Medulla oblongata (tissue), 1 donor: ENCODE results near the gene GARIN5A.

ENCODE experiments used
- DNase-seq: peaks from one replicate; pipeline ENCODE4 v3.0.0-alpha.2; 2015; ENCODE audit errors: extremely low spot score

The GARIN5A gene

GRCh38 chr19:50433201-50434180 lies 43.2 kb downstream of the GARIN5A start:
- no peak for DNase-seq

GRCh38 chr19:50432221-50433028 lies 44.2 kb downstream of the GARIN5A start, which contains the start of gene MYBPC2:
TSS of gene MYBPC2 (plus strand) at chr19:50432892. CDS start at chr19:50432954, 62 bp downstream.
- no peak for DNase-seq

DNA sequence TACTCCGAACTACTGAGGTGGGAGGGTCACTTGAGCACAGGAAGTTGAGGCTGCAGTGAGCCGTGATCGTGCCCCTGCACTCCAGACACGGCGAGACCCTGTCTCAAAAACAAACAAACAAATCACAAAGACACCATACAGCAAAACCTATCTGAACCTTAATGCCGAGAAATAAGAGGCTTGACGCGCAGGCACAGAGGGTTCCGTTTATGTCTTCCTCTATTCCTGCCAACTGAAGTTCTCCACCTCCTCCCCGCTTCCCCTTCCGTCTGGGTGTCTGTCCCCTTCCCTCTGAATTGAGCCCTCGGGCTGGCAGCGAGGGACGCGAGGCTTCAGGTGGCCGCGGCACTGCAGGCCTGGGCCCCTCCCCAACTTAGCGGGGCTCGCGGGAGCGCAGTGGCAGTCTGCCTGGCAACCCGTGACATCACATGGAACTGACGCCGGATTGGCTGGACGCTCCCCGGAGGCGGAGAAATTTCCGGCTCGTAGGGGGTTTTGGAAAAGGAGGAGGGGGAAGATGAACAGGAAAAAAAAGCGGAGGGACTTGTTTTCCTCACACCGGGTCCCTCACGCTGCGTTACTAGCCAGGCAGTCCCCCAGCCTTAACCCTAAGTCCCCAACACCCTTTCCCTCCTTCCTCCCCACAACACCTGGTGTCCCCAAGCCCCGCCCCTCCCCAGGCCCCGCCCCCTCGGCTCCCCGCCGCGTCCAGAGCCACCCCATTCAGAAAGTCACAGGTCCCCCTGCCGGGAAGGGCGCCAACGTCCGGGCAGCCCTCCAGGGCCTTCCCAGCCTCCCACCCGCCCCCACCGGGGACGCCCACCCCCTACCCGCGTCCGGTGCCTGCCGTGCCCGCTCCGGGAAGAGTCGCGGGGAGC lies 45.1 kb downstream of the GARIN5A start:
- DNase-seq: peak; percentile 87

GRCh38 chr19:50430888-50431342 lies 45.7 kb downstream of the GARIN5A start:
- no peak for DNase-seq

GRCh38 chr19:50428772-50429463 lies 47.7 kb downstream of the GARIN5A start:
- DNase-seq: no peak

GRCh38 chr19:50427997-50428425 lies 48.6 kb downstream of the GARIN5A start:
- DNase-seq: peak; percentile 80

GRCh38 chr19:50427318-50427925 lies 49.2 kb downstream of the GARIN5A start:
- DNase-seq: no peak

- DNase-seq: no peak
These were observed 51.1 kb downstream of the GARIN5A start for GRCh38 chr19:50425581-50425980.

GRCh38 chr19:50423279-50424113 lies 53.2 kb downstream of the GARIN5A start:
- no peak for DNase-seq

GRCh38 chr19:50422397-50423278 lies 54.0 kb downstream of the GARIN5A start:
- no peak for DNase-seq

DNA sequence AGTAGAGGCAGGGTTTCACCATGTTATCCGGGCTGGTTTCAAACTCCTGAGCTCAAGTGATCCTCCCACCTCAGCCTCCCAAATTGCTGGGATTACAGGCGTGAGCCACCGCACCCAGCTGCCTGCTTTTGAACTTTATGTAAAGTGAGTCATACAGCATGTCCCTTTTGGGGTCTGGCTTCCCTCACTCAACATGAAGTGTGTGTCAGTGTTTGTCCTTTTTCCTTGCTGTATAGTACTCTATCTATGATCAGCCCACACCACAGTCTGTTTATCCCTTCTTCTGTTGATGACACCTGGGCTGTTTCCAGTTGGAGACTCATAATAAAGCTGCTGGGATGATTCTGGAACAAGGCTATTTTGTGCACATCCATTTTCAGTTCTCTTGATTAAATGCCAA lies 55.8 kb downstream of the GARIN5A start:
- no peak for DNase-seq

GRCh38 chr19:50420127-50420526 lies 56.5 kb downstream of the GARIN5A start:
- no peak for DNase-seq

- DNase-seq: no peak
These were observed 57.0 kb downstream of the GARIN5A start for GRCh38 chr19:50419580-50420035.

DNA sequence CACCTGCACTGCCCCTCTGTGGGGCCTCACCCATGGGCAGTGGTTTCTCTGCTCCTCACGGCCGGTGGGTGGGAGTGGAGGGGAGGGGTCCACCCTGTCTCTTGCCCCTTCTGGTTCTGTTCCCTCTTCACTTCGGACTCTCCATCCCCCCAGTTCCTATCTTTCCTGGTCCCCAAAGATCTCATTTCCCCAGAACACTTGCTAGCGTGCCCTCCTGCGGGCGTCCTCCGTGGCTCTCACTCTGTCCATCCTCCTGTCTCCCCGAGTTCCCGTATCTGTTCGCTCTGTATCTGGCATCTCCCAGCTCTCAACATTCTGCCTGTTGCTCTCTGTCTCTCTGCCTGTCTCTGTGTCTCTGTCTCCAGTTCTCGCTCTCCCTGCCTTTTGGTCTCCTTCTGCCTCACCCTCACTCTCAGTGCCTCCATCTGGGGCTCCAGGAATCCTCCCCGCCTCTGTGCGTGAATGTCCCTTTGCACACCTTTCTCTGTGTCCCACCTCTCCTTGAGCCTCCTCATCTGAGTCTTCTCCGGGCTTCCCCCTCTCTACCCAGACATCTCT lies 57.5 kb downstream of the GARIN5A start:
- DNase-seq: no peak

DNA sequence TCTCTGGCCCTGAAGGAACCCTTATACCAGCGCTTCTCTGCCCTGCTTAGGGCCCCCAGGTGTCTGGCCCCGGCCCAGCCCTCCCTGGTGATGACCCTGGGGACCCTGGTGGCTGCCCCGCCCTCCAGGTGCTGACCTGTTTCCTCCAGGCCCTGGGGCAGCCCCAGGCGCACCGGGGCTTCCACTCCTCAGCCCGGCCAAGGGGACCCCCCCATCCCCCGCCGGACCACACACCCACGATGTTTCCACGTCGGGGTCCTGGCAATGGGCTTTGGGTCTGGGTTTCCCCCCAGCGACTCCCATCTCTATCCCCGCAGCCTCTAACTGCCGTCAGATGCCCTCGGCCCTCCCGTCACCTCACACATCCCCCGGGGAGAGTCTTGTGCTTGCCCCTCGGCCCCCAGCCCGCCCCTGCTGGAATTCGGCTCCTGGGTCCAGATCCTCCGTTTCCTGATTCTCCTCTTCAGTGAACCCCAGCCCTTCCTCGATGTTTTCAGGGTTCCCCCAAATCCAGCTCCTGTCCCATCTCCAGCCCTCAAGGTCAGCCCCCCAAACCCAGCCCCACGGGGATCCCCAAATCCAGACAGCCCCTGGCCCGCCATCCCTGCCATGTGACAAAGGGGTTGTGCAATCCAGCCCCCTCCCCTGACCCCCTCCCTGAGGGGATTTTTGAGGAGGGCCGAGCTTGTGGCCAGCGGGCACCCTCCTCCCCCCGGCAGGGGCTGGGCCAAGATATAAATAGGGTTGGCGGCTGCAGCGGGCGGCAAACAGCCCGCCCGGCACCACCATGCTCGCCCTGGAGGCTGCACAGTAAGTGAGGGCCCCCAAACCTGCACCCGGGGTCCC lies 58.2 kb downstream of the GARIN5A start, which contains the start of gene SPIB:
Gene SPIB (plus strand): TSS at position 763 of the 846 bp plus-strand sequence. CDS start 25 bp downstream, at position 788.
- no peak for DNase-seq
